Measurements from ENCODE around the gene SWT1. TPM values are rescaled to one million over a fixed set of nuclear protein-coding genes. Genes with fewer than 3 reads are reported as not detected.

SWT1 gene
- total and polyA plus RNA-seq, 2 of the 13 experiments (the other 11 are each of a cell fraction or from before 2014, with no cell fraction given), result 1.7 to 2.5 TPM

GRCh38 chr1:185314411-185314810 lies 157.4 kb downstream of the SWT1 start:
- ChIA-PET POLR2A (no interaction called here), CTCF (ENCODE audit: low intra/inter-chr PET ratio, low total read pairs) (no interaction called here)
- intact Hi-C loops (cut with micrococcal nuclease; ENCODE audit: unreplicated experiment) (no loop called here), in situ Hi-C loops (cut with HindIII; ENCODE audit: extremely low pct_ligation_motif_present, low pct_unique_long_range_greater_than_20kb) (loop anchor here (10.0 kb wide), 1 partner anchor 370 kb away; no protein-coding TSS in a partner anchor)
- TF ChIP-seq, protein P1, sequence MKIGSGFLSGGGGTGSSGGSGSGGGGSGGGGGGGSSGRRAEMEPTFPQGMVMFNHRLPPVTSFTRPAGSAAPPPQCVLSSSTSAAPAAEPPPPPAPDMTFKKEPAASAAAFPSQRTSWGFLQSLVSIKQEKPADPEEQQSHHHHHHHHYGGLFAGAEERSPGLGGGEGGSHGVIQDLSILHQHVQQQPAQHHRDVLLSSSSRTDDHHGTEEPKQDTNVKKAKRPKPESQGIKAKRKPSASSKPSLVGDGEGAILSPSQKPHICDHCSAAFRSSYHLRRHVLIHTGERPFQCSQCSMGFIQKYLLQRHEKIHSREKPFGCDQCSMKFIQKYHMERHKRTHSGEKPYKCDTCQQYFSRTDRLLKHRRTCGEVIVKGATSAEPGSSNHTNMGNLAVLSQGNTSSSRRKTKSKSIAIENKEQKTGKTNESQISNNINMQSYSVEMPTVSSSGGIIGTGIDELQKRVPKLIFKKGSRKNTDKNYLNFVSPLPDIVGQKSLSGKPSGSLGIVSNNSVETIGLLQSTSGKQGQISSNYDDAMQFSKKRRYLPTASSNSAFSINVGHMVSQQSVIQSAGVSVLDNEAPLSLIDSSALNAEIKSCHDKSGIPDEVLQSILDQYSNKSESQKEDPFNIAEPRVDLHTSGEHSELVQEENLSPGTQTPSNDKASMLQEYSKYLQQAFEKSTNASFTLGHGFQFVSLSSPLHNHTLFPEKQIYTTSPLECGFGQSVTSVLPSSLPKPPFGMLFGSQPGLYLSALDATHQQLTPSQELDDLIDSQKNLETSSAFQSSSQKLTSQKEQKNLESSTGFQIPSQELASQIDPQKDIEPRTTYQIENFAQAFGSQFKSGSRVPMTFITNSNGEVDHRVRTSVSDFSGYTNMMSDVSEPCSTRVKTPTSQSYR (CRISPR knock-in tag; IDR thresholded peaks at IDR 0.05; ENCODE audit: borderline replicate concordance), result 0 out of 2 replicates have a peak, but pooled peaks have one; percentile 41
- TF ChIP-seq NCOA2 (CRISPR knock-in tag; IDR thresholded peaks at IDR 0.05) (0 out of 2 replicates have a peak, but pooled peaks have one; percentile 11), ELF3 (CRISPR knock-in tag; IDR thresholded peaks at IDR 0.05) (0 out of 2 replicates have a peak, but pooled peaks have one; percentile 11), GABPA (IDR thresholded peaks at IDR 0.05; ENCODE audit: low read depth, low read length) (no peak), GABPA (CRISPR knock-in tag; IDR thresholded peaks at IDR 0.05; ENCODE audit: low read depth) (no peak), CREM (IDR thresholded peaks at IDR 0.05) (no peak), CREM (CRISPR knock-in tag; IDR thresholded peaks at IDR 0.05) (no peak)
- FAIRE-seq (no peak), DNase-seq (ENCODE audit: low spot score) (no peak), ATAC-seq (no peak)
- Histone ChIP-seq H3K4me2 (ENCODE audit: low read depth, low read length) (peak overlapping the region; percentile 77), H3K4me3 (replicated peaks in 1 of 3; ENCODE audit: insufficient read depth in 1 of 3, low read depth in 2 of 3, low read length in 3 of 3) (peak overlapping the region; percentile 47 to 84 (median 83); a peak in 5 of 6 replicates), H3K79me2 (ENCODE audit: insufficient read depth, low read length) (peaks cover 70% of the 10 kb centered on the region), H3K4me1 (ENCODE audit: insufficient read depth, low read length) (peaks cover 64% of the 10 kb centered on the region), H3K9ac (ENCODE audit: insufficient read depth, low read depth, low read length) (peak overlapping the region; percentile 40), H3K27ac (ENCODE audit: extremely low read length, insufficient read depth, low read length) (no peak overlapping the region), H3K36me3 (replicated peaks in 1 of 2; ENCODE audit: control insufficient read depth in 1 of 2, insufficient read depth in 2 of 2, low read length in 2 of 2) (peaks cover 0 to 7% of the 10 kb centered on the region in 2 experiments; a peak in 4 of 5 replicates), H2AFZ (ENCODE audit: low read length) (no peak overlapping the region), H3K9me3 (ENCODE audit: low read length) (no peaks in the 10 kb centered on the region), H3K27me3 (ENCODE audit: control insufficient read depth in 1 of 2, insufficient read depth in 2 of 2, low read length in 2 of 2) (no peaks in the 10 kb centered on the region), H4K20me1 (ENCODE audit: insufficient read depth, low read length) (peaks cover 40% of the 10 kb centered on the region)
- 63% methylated on average over 1 of the region's 1 CpG for WGBS (ENCODE audit: low lambda C conversion rate)
- BruUV-seq (replicated peaks), result no TSS peak

All from HepG2 (cell line).